ENCODE measurements around the gene WWP2. TPM values are rescaled to one million over a fixed set of nuclear protein-coding genes. Genes with fewer than 3 reads are reported as not detected.

The WWP2 gene
- total RNA-seq, 1 experiment from 2014 or later: 22.8 TPM

DNA sequence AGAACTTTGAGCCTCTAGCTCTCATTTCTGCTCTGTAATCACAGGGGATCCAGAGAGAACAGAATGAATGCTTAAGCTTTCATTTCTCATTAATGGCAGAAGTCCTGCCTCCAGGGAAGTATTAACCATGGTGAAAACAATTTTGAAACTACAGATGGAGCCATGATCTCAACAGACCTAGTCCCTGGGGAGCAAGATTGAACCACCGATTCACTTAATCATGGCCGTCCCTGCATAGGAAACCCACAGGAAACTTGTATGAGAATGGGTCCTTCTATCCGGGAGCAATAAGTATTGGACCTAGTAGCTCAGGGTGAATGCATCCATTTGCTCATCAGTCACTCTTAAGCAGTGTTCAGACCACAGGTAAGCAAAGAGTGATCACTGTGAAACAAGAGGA lies 148.8 kb downstream of the WWP2 start:
- intact Hi-C loops (cut with micrococcal nuclease; ENCODE audit: unreplicated experiment) (no loop called here), in situ Hi-C loops (cut with HindIII; ENCODE audit: low pct_unique_long_range_greater_than_20kb, low sequenced_read_pairs) (no loop called here)
- H3K9me3 ChIP-seq (ENCODE audit: control insufficient read depth, insufficient read depth, low read depth, low read length): no peaks in the 10 kb centered on the region
- ATAC-seq: no peak
- no peaks in the 10 kb centered on the region for H3K36me3 ChIP-seq (ENCODE audit: control insufficient read depth, insufficient read depth, low read length)
- no peak overlapping the region for H3K4me3 ChIP-seq (ENCODE audit: low read depth in 2 of 2, low read length in 2 of 2)
- BruUV-seq (replicated peaks): no TSS peak
- ChIA-PET CTCF (no interaction called here), POLR2A (no interaction called here)
- TF ChIP-seq POLR2AphosphoS5 (IDR thresholded peaks at IDR 0.05; ENCODE audit: low read depth, low read length) (no peak), SIN3A (IDR thresholded peaks at IDR 0.05; ENCODE audit: borderline replicate concordance, insufficient read depth, low read depth, low read length) (no peak), TCF7L2 (IDR thresholded peaks at IDR 0.05; ENCODE audit: low read depth, low read length) (no peak)
- TF ChIP-seq, protein P1, sequence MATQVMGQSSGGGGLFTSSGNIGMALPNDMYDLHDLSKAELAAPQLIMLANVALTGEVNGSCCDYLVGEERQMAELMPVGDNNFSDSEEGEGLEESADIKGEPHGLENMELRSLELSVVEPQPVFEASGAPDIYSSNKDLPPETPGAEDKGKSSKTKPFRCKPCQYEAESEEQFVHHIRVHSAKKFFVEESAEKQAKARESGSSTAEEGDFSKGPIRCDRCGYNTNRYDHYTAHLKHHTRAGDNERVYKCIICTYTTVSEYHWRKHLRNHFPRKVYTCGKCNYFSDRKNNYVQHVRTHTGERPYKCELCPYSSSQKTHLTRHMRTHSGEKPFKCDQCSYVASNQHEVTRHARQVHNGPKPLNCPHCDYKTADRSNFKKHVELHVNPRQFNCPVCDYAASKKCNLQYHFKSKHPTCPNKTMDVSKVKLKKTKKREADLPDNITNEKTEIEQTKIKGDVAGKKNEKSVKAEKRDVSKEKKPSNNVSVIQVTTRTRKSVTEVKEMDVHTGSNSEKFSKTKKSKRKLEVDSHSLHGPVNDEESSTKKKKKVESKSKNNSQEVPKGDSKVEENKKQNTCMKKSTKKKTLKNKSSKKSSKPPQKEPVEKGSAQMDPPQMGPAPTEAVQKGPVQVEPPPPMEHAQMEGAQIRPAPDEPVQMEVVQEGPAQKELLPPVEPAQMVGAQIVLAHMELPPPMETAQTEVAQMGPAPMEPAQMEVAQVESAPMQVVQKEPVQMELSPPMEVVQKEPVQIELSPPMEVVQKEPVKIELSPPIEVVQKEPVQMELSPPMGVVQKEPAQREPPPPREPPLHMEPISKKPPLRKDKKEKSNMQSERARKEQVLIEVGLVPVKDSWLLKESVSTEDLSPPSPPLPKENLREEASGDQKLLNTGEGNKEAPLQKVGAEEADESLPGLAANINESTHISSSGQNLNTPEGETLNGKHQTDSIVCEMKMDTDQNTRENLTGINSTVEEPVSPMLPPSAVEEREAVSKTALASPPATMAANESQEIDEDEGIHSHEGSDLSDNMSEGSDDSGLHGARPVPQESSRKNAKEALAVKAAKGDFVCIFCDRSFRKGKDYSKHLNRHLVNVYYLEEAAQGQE (IDR thresholded peaks at IDR 0.05; ENCODE audit: insufficient read depth in 1 of 2, low read depth in 2 of 2, low read length in 1 of 2): no peak
- TF ChIP-seq, protein P2, sequence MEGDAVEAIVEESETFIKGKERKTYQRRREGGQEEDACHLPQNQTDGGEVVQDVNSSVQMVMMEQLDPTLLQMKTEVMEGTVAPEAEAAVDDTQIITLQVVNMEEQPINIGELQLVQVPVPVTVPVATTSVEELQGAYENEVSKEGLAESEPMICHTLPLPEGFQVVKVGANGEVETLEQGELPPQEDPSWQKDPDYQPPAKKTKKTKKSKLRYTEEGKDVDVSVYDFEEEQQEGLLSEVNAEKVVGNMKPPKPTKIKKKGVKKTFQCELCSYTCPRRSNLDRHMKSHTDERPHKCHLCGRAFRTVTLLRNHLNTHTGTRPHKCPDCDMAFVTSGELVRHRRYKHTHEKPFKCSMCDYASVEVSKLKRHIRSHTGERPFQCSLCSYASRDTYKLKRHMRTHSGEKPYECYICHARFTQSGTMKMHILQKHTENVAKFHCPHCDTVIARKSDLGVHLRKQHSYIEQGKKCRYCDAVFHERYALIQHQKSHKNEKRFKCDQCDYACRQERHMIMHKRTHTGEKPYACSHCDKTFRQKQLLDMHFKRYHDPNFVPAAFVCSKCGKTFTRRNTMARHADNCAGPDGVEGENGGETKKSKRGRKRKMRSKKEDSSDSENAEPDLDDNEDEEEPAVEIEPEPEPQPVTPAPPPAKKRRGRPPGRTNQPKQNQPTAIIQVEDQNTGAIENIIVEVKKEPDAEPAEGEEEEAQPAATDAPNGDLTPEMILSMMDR (IDR thresholded peaks at IDR 0.05): no peak
- no peak overlapping the region for H3K27ac ChIP-seq (ENCODE audit: low read length)
- H3K27me3 ChIP-seq (ENCODE audit: control insufficient read depth, insufficient read depth, low read length): no peaks in the 10 kb centered on the region
- DNase-seq (ENCODE audit: low read depth, low spot score): no peak
- no peaks in the 10 kb centered on the region for H3K4me1 ChIP-seq (ENCODE audit: control insufficient read depth, insufficient read depth, low read length)

- ChIA-PET POLR2A (no interaction called here), CTCF (no interaction called here)
- intact Hi-C loops (cut with micrococcal nuclease; ENCODE audit: unreplicated experiment): no loop called here
These were observed 154.3 kb downstream of the WWP2 start for GRCh38 chr16:69916462-69916861.

More at GRCh38 chr16:69916462-69916861, 154.3 kb downstream of the WWP2 start:
- Histone ChIP-seq H3K27ac (ENCODE audit: low read length) (no peak overlapping the region), H3K36me3 (ENCODE audit: control insufficient read depth, insufficient read depth, low read length) (no peaks in the 10 kb centered on the region), H3K4me1 (ENCODE audit: control insufficient read depth, insufficient read depth, low read length) (peaks cover 7% of the 10 kb centered on the region), H3K27me3 (ENCODE audit: control insufficient read depth, insufficient read depth, low read length) (no peaks in the 10 kb centered on the region), H3K4me3 (ENCODE audit: low read depth in 2 of 2, low read length in 2 of 2) (no peak overlapping the region), H3K9me3 (ENCODE audit: control insufficient read depth, insufficient read depth, low read depth, low read length) (no peaks in the 10 kb centered on the region)
- no TSS peak for BruUV-seq (replicated peaks)
- no peak for TF ChIP-seq POLR2AphosphoS5 (IDR thresholded peaks at IDR 0.05; ENCODE audit: low read depth, low read length)
- TF ChIP-seq TCF7L2 (IDR thresholded peaks at IDR 0.05; ENCODE audit: low read depth, low read length): no peak
- TF ChIP-seq, protein P1 (IDR thresholded peaks at IDR 0.05; ENCODE audit: insufficient read depth in 1 of 2, low read depth in 2 of 2, low read length in 1 of 2): no peak
- TF ChIP-seq SIN3A (IDR thresholded peaks at IDR 0.05; ENCODE audit: borderline replicate concordance, insufficient read depth, low read depth, low read length): no peak
- TF ChIP-seq, protein P2 (IDR thresholded peaks at IDR 0.05): no peak
- no peak for DNase-seq (ENCODE audit: low read depth, low spot score)
- no peak for ATAC-seq
- in situ Hi-C loops (cut with HindIII; ENCODE audit: low pct_unique_long_range_greater_than_20kb, low sequenced_read_pairs): no loop called here
